Glutamatergic neuron (in vitro differentiated cells): ENCODE data around the gene BET1. TPM values are rescaled to one million over a fixed set of nuclear protein-coding genes. Genes with fewer than 3 reads are reported as not detected.

Experiments
- DNase-seq: peaks from one replicate; pipeline ENCODE4 v3.0.0; 2022
- H3K27ac Mint-ChIP-seq: one replicate; pipeline ENCODE4 v1.8.0; 2020; ENCODE audit warnings: mild to moderate bottlenecking, mixed read lengths, inconsistent platforms; ENCODE audit not compliant: unreplicated experiment
- H3K27me3 Mint-ChIP-seq: one replicate; pipeline ENCODE4 v1.8.0; 2020; ENCODE audit warnings: mild to moderate bottlenecking, moderate library complexity, mixed read lengths, inconsistent platforms; ENCODE audit not compliant: unreplicated experiment
- H3K36me3 Mint-ChIP-seq: one replicate; pipeline ENCODE4 v1.8.0; 2020; ENCODE audit warnings: mild to moderate bottlenecking, mixed read lengths, inconsistent platforms; ENCODE audit not compliant: unreplicated experiment
- H3K4me1 Mint-ChIP-seq: one replicate; pipeline ENCODE4 v1.8.0; 2020; ENCODE audit warnings: mild to moderate bottlenecking, low read depth, mixed read lengths, inconsistent platforms; ENCODE audit not compliant: unreplicated experiment
- H3K4me3 Mint-ChIP-seq: one replicate; pipeline ENCODE4 v1.8.0; 2020; ENCODE audit warnings: mild to moderate bottlenecking, mixed read lengths, inconsistent platforms; ENCODE audit not compliant: unreplicated experiment
- H3K9me3 Mint-ChIP-seq: one replicate; pipeline ENCODE4 v1.8.0; 2020; ENCODE audit warnings: mild to moderate bottlenecking, moderate library complexity, mixed read lengths, inconsistent platforms; ENCODE audit not compliant: unreplicated experiment
- long read RNA-seq: library from polyadenylated mRNA; unstranded; transcript quantifications from one replicate; pipeline ENCODE4 v2.0.0, GENCODE V29; 2020; ENCODE audit not compliant: unreplicated experiment
- total RNA-seq: library from RNA; stranded (reverse); fragmentation: NEBNext Ultra II Directional; extraction: Animal tissue kit (Norgen Biotek cat#: 25700); gene quantifications from one replicate; pipeline ENCODE4 v1.2.1, GENCODE V29; 2021; ENCODE audit not compliant: unreplicated experiment
- TF ChIP-seq, protein P1 (sequence below): fragments of 200-600 bp; sonication (generic); IDR thresholded peaks from one replicate; pipeline ENCODE4 v1.5.0; 2021; ENCODE audit not compliant: partially characterized antibody, unreplicated experiment

The BET1 gene
- 14.5 TPM for total RNA-seq
- long read RNA-seq, transcript BET1-201 (4 exons, 1,504 nt): major isoform, 14 of 15 reads
- long read RNA-seq, partial matches to known transcripts: 1 of 15 reads
- long read RNA-seq, other reads (novel, unspliced or antisense): 0 of 15 reads

DNA sequence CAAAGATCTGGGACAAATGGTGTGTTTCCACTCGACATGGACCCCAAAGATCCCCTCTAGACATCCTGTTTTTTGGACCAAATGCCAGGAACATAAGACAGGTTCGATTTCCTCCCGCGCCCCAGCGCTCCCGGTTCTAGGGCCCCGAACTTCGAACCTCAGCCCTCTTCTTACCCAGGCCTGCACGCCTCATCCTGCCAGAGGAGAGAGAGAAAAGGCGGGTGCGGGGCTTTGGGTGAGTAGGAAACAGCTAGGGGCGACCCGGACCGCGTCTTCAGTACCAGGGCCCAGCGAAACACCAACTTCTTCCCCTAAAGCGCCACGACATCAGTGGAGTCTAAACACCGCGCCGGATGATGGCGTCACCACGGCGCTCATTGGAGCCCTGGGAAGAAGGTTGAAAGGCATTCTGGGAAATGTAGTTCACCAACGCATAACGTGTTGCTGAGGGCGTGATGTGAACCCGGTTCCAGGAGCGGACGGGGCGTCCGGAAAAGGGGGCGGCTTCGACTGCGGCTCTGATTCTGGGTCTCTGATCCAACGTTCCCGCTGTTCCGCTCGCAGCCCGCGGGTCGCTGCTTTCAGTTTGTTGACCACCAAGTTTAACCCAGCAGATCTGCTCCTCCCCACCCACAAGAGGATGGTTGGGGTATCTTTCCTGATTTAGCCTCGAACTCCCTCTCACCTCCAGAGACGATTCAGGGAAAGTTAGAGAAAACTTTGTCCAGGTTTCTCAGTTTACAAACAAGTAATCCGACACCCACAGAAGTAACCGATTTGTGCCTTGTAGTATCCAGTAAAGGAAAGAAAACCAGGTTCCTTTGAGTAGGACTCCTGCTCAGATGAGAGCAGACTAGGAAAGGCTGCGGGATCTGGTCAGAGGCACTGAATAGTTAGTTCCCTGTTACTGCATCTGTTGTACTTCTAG is at the start of gene BET1:
Gene BET1, minus strand, starts transcription at position 332 of the 928 bp plus-strand sequence. Its CDS starts 139 bp downstream, at position 193.
- Mint-ChIP-seq H3K36me3 (no peaks in the 10 kb centered on the region), H3K9me3 (no peaks in the 10 kb centered on the region), H3K27me3 (peaks cover 3% of the 10 kb centered on the region), H3K27ac (peak within 1 kb of the TSS; percentile 94), H3K4me1 (peaks cover 7% of the 10 kb centered on the region), H3K4me3 (peak within 1 kb of the TSS; percentile 99)
- TF ChIP-seq, protein P1, sequence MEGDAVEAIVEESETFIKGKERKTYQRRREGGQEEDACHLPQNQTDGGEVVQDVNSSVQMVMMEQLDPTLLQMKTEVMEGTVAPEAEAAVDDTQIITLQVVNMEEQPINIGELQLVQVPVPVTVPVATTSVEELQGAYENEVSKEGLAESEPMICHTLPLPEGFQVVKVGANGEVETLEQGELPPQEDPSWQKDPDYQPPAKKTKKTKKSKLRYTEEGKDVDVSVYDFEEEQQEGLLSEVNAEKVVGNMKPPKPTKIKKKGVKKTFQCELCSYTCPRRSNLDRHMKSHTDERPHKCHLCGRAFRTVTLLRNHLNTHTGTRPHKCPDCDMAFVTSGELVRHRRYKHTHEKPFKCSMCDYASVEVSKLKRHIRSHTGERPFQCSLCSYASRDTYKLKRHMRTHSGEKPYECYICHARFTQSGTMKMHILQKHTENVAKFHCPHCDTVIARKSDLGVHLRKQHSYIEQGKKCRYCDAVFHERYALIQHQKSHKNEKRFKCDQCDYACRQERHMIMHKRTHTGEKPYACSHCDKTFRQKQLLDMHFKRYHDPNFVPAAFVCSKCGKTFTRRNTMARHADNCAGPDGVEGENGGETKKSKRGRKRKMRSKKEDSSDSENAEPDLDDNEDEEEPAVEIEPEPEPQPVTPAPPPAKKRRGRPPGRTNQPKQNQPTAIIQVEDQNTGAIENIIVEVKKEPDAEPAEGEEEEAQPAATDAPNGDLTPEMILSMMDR: no peak
- DNase-seq: peak; percentile 93

- Mint-ChIP-seq H3K9me3 (peaks cover 5% of the 10 kb centered on the region), H3K36me3 (no peaks in the 10 kb centered on the region), H3K4me1 (peaks cover 19% of the 10 kb centered on the region), H3K27me3 (peaks cover 4% of the 10 kb centered on the region), H3K27ac (no peak overlapping the region), H3K4me3 (no peak overlapping the region)
- TF ChIP-seq, protein P1: no peak
- DNase-seq: no peak
These were observed 49.4 kb upstream of the BET1 start for GRCh38 chr7:94053532-94053931.

DNA sequence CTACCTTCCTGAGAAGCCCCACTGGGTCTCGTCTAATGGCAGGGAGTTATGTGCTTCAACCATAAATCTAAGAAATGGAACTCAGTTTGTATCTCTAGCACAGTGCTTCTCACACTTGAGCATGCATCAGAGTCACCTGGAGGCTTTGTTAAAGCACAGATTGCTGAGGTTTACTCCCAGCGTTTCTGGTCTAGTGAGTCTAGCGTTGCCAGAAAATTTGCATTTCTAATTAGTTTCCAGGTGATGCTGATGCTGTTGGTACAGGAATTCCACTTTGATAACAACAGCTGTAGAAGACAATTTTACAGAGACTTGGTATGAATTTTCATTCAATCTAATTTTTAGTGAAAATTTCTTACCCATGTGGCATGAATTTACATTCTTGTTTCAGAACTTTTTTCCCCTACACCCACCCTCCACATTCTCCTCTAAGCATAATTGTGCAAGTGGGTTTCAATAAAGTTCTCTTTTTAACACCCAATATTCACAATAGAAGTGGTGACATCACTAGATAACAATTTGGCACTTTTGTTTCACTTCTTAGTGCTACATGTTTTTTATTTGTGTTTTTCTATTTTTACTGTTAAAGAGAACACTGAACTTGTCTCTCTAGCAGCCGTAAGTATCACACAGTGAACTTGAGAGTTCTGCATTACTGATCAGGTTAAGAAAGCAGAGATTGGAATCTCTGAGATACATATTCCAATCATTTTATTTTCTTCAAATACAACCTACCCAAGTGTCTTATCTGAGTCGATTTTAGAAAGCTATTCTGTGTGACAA is 48.4 kb upstream of the BET1 start:
- H3K36me3 Mint-ChIP-seq: no peaks in the 10 kb centered on the region
- no peak overlapping the region for H3K4me3 Mint-ChIP-seq
- H3K27me3 Mint-ChIP-seq: peaks cover 6% of the 10 kb centered on the region
- TF ChIP-seq, protein P1: no peak
- DNase-seq: no peak
- no peak overlapping the region for H3K27ac Mint-ChIP-seq
- peaks cover 19% of the 10 kb centered on the region for H3K4me1 Mint-ChIP-seq
- H3K9me3 Mint-ChIP-seq: peaks cover 5% of the 10 kb centered on the region

DNA sequence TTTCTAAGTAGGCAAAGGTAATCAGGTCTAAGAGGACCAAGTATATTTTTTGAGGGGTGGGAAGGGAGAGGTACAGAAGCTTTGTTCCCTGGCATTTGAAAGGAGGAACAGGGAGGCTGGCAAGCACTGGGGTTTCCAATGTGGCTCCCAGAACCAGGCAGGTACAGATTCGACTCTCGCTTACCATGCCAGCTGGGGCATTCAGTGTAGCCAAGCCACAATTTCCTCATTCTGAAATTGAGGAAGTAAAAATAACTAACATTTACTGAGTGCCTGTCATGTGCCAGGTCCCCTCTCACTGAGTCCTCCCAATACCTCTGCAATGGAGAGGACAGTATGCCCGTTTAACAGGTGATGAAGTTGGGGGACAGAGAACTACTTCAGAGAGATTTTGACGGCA is 45.9 kb upstream of the BET1 start:
- no peak overlapping the region for H3K4me3 Mint-ChIP-seq
- peaks cover 5% of the 10 kb centered on the region for H3K9me3 Mint-ChIP-seq
- no peak for DNase-seq
- H3K27ac Mint-ChIP-seq: no peak overlapping the region
- H3K4me1 Mint-ChIP-seq: peaks cover 17% of the 10 kb centered on the region
- no peaks in the 10 kb centered on the region for H3K36me3 Mint-ChIP-seq
- peaks cover 6% of the 10 kb centered on the region for H3K27me3 Mint-ChIP-seq
- TF ChIP-seq, protein P1: no peak
